ENCODE results near the gene ZNF425.
A peak's percentile ranks its signal among the peaks of the same experiment; 100 is the strongest.

ZNF425 gene

GRCh38 chr7:149075286-149075685 is 50.8 kb downstream of the ZNF425 start:
- no peak for DNase-seq (ENCODE audit: low spot score)
- no peak for TF ChIP-seq CTCF (IDR thresholded peaks at IDR 0.05; ENCODE audit: extremely low read depth, insufficient read depth, missing control alignments)
- in situ Hi-C loops (cut with MboI; ENCODE audit: low pct_unique_long_range_greater_than_20kb, low sequenced_read_pairs, unreplicated experiment), result no loop called here

- DNase-seq (ENCODE audit: low spot score), result peak; percentile 15
- in situ Hi-C loops (cut with MboI; ENCODE audit: low pct_unique_long_range_greater_than_20kb, low sequenced_read_pairs, unreplicated experiment), result no loop called here
- no peak for TF ChIP-seq CTCF (IDR thresholded peaks at IDR 0.05; ENCODE audit: extremely low read depth, insufficient read depth, missing control alignments)
Measured at GRCh38 chr7:149074116-149074885, 51.8 kb downstream of the ZNF425 start.

GRCh38 chr7:149072438-149072775 is 53.7 kb downstream of the ZNF425 start:
- no peak for TF ChIP-seq CTCF (IDR thresholded peaks at IDR 0.05; ENCODE audit: extremely low read depth, insufficient read depth, missing control alignments)
- DNase-seq (ENCODE audit: low spot score), result no peak
- in situ Hi-C loops (cut with MboI; ENCODE audit: low pct_unique_long_range_greater_than_20kb, low sequenced_read_pairs, unreplicated experiment), result no loop called here

- DNase-seq (ENCODE audit: low spot score), result peak; percentile 45
- in situ Hi-C loops (cut with MboI; ENCODE audit: low pct_unique_long_range_greater_than_20kb, low sequenced_read_pairs, unreplicated experiment), result no loop called here
- peak; percentile 77 for TF ChIP-seq CTCF (IDR thresholded peaks at IDR 0.05; ENCODE audit: extremely low read depth, insufficient read depth, missing control alignments)
Measured at GRCh38 chr7:149071641-149072437, 54.3 kb downstream of the ZNF425 start.

- TF ChIP-seq CTCF (IDR thresholded peaks at IDR 0.05; ENCODE audit: extremely low read depth, insufficient read depth, missing control alignments), result no peak
- DNase-seq (ENCODE audit: low spot score), result no peak
- in situ Hi-C loops (cut with MboI; ENCODE audit: low pct_unique_long_range_greater_than_20kb, low sequenced_read_pairs, unreplicated experiment), result no loop called here
Measured at GRCh38 chr7:149071182-149071635, 54.9 kb downstream of the ZNF425 start.

- TF ChIP-seq CTCF (IDR thresholded peaks at IDR 0.05; ENCODE audit: extremely low read depth, insufficient read depth, missing control alignments), result no peak
- DNase-seq (ENCODE audit: low spot score), result no peak
- in situ Hi-C loops (cut with MboI; ENCODE audit: low pct_unique_long_range_greater_than_20kb, low sequenced_read_pairs, unreplicated experiment), result no loop called here
Measured at GRCh38 chr7:149070372-149071125, 55.6 kb downstream of the ZNF425 start.

All from GM13977 (cell line).